OCI-M2 (cell line): ENCODE measurements around the gene SLC12A3.

Source experiments
- DNase-seq: peaks from one replicate; lab custom pipeline; 2025; ENCODE audit not compliant: unreplicated experiment; lab: John Stamatoyannopoulos, UW

Gene SLC12A3

DNA sequence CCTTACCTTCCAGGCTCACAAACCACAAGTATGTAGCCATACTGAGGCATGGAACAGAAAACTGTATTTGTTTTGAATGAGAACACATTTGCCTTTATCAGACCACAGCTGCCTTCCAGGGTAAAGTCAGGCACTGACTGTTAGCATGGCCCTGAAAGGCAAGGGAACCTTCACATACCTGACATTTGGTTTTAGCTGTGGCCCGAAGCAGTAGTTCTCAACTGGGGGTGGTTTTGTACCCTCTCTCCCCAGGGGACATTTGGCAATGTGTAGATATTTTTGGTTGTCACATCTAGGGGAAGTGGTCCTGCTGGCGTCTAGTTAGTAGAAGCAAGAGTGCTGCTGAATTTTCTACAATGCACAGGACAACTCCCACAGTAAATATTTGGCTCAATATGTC is 76.1 kb downstream of the SLC12A3 start:
- DNase-seq, result no peak

DNA sequence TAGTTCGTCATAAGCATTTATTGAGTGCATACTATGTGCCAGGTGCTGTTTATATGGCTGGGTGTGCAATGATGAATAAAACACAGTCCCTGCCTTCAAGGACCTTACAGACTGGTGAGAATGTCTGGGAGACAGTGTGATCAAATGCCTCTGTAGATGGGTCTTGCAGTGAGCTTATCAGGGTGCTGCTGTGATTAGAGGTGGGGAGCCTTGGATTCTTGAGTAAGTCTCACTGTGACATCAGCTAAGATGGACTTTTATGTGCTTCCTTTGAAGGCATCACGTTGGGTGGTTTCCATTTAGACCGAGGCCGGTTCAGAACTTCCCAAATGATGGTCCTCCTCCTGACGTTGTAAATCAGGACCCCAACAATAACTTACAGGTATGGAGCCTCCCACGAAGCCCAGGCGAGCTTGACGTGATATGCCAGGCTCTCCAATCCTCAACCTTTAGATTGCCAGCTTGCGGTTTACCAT is 76.9 kb downstream of the SLC12A3 start:
- DNase-seq, result no peak

DNA sequence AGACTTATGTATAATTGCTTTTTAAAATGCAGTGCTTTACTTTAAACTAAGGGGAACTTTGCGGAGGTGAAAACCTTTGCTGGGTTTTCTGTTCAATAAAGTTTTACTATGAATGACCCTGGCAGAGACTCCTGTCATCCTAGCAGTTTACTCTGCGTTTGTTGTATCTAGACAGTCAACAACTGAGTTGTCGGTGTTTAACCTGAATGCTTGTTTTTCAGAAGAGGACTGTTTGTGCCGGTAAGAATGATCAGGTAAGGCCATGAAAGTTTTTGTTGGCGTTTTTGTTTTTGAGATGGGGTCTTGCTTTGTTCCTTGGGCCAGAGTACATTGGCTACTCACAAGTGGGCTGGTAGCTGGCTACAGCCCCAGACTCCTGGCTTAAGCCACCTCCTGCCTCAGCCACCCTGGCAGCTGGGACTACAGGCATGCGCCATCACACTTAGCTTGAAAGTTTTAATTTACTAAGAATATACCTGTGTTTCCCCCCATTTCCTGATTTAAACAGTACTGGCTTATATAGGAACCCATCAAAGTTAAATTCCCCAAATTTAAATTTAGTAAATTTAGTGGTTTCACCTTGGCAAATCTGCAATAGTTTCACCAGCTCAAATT is 78.9 kb downstream of the SLC12A3 start:
- no peak for DNase-seq

DNA sequence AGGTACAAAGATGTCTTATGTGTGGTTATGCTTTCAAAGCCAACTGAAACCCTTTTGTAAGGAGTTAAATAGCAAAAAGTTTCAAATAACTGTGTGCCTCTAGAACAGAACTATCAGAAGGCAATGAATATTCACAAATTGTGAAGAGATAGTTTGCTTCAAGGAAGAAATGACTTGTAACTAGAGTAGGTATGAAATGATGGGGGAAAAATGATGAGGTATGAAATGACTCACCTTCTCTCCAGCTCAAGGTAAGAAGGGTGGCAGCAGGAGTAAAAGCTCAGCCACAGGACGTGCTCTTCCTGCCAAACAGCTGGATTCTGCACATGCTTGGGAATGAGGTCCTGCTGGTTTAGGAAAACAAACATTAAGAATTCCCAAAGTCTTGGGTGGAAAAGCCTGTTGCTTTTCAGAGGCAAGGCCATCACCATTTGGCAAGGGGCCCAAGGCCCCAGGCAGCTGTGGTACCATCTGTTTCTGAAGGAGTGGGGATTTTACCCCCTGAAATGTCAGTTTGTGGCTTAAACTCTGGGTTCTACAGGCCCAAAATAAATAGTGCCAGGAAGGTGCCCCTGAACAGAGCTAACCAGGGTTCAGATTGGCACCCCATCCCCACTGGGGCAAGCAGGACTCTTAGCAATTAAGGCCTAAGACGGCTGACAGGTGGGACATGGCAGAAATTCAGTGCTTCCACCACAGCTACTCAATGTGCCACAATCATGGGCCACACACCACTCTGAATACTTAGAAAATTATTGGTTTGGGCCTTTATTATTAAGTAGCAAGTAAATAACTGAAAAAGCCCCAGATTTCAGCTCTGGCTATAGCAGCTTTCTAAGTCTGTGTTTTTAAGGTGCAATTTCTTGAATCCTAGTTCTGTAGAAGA is 80.2 kb downstream of the SLC12A3 start:
- no peak for DNase-seq

DNA sequence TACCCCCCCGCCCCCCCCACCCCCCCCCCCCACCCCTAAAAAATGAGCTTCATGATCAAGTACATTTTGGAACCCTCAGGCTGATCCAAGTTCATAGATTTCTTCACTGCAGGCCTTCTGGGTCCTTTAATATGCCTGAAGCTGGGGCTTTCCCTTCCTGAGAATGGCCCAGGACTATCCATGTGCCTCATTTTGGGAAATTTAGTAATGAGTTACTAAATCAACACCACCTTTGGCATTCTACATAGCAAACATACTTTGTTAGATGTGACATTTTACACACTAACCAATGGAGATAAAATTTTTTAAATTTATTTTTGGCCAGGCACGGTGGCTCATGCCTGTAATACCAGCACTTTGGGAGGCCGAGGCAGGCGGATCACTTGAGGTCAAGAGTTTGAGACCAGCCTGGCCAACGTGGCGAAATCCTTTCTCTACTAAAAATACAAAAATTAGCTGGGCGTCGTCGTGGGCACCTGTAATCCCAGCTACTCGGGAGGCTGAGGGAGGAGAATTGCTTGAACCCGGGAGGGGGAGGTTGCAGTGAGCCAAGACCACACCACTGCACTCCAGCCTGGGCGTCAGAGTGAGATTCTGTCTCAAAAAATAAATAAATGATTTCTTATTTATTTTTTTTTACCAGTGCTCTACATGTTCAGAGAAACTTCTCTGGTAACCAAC is 81.0 kb downstream of the SLC12A3 start:
- no peak for DNase-seq

DNA sequence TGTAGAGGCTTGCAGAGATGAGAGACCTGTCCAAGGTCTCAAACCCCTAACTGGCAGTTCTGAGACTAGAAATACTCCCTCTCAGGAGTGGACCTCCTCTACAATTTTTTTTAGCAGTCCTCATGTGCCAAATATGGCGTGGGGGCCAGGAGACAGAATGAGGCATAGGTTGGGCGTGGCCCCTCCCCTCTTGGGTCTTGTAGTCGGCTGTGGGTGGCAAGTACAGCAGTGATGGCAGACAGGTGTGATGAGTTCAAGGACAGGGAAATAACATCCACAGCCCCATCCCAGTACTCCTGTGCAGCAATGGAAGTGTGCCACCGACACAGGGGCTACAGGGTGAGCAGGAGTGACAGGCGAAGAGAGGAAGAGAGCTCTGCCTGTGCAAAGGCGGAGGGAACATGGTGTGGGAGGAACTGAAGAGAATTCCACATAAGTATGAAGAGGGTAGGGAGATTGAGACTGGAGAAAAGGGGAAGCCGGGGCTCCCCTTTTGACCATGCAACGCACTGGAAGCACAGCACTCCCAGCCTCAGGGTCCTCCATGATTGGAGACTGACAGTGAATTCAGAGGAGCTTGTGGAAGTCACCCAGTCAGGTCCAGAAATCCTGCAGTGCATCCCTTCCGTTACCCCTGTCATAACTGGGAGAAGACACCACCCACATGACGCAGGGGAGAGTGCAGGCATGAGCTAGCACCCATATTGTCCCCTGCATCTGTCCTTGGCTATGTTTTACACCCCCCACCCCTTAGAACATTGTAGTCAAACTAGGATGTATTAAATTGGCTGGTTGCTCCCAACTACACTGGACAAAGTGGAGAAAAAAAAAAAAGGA is 82.0 kb downstream of the SLC12A3 start:
- DNase-seq, result no peak

DNA sequence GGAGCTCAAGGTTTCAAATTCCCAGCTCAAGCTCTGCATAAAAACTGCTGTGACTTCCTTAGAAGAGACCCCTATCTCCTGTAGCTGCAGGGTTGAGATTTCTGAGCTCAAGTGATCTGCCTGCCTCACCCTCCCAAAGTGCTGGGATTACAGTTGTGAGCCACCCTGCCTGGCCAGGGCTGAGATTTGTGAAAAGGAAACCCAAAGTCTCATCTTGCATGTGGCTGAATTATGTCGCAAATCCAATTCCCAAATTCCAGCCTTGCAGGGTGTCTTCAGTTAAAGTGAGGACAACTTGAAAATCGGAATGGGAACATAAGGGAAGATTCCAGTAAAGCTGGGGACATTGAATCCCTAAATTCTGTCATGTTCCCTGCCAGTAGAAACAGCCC is 82.6 kb downstream of the SLC12A3 start:
- no peak for DNase-seq

DNA sequence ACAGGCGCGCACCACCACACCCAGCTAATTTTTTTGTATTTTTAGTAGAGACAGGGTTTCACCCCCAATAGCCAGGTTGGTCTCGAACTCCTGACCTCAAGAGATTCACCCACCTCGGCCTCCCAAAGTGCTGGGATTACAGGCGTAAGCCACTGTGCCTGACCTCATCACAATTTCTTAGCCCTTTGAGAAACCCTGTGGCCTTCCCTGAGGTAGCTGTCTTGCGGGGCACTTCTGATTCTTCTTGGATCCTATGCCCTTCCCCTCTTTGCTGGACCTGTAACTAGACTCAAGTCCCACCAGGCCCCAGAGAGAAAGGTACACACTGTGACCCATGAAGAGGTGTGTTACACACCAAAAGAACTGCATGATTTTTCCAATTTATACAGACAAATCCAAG is 83.2 kb downstream of the SLC12A3 start:
- DNase-seq, result no peak

DNA sequence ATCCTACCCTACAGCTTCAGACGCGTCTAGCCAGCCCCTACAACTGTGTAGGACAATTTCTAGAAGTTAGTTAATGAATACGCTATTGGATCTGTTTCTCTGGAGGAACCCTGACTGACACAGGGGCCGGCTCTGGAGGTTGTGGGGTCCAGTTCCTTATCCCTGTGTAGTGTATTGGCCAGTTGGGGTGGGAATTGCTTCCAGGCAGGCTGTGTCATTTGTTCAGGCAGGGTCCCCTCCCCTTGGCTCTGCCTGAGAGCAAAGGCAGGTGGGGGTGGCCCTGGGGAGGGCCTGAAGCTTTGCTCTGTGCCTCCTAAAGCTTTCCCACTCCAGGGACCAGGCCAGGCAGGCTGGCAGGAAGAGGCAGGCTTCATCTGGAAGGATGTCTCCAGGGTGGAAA is 85.0 kb downstream of the SLC12A3 start:
- DNase-seq, result no peak

DNA sequence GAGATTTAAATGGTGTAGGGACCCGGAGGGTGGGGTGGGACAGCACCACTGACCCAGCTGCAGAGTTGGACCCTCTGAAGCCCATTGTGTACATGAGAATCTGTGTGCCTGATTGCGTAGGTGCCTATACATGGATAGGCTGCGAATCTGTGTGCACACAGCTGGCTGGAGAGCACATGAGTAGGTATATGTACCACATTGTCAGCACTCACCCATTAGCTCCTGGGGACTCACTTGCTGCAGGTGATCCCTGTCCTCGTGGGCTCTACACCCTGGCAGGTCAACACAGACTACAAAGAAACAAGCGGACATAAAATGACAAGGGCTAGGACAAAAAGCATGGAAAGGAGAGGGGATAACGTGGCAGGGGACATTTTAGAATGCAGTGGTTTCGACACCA is 85.4 kb downstream of the SLC12A3 start:
- DNase-seq, result no peak

DNA sequence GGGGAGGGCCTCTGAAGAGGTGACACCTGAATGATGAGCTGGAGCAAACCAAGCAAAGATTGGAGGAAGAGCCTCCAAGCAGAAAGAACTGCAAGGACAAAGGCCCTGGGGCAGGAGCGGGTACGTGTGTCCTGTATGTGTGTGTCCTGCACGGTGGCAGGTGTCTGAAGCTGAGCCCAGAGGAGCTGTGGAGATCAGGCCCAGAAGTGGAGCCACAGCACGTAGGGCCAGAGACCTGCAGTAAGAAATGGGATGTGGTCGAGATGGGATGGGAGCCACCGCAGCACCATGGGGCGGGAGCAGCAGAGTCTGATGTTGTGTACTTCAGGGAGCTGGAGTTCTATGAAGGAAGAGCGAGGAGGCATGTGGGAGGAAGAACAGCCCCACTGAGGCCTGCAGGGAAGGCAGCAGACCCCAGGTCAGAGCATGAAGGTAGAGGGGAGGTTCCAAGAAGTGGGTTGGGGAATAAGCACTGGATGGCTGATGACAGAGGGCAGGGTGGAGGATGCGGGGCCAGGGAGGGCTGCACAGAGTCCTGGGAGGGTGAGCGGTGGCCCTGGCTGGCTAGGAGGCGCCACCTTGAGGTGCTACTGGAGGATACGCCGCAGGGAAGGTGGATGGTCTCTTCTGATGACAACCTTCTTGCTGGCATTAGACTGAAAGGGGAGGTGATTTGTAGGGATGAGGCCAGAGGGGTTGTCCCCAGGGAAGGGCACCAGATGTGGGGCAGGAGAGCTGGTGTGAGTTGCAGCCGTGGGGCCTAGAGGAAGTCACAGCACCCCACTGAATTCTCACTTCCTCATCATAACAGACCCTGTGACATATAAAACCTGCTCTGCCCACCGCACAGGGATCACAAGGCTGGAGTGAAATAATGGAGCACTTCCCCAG is 86.1 kb downstream of the SLC12A3 start:
- DNase-seq, result no peak

DNA sequence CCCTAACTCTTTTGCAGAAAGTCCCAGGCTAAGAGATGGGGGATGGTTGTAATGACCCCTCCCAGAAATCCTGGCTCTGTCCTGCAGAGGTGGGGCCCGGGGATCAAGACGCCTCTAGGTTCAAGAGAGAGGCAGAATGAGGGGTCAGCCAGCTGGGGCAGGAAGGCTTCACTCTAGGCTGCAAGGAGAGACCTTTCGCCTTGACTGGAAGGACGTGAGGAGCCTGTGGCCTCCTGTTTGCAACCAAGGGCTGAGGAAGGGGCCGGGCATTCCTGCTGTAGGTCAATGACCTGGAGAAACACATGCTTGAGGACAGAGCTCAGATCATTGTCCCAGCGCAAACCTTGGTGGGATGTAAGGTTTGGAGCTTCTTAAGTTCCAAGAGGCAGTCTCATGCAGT is 88.0 kb downstream of the SLC12A3 start:
- DNase-seq, result no peak

DNA sequence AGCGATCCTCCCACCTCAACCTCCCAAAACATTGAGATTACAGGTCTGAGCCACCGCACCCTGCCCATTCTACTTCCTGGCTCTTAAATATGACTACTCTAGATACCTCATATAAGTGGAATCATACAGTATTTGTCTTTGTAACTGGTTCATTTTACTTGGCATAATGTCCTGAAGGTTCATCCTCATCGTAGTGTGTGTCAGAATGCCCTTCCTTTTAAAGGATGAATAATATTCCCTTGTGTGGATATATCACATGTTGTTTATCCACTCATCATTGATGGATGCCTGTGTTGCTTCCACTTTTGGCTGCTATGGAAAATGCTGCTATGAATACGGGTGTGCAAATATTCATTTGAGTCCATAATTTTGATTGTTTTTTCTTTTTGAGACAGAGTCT is 91.1 kb downstream of the SLC12A3 start:
- DNase-seq, result no peak

DNA sequence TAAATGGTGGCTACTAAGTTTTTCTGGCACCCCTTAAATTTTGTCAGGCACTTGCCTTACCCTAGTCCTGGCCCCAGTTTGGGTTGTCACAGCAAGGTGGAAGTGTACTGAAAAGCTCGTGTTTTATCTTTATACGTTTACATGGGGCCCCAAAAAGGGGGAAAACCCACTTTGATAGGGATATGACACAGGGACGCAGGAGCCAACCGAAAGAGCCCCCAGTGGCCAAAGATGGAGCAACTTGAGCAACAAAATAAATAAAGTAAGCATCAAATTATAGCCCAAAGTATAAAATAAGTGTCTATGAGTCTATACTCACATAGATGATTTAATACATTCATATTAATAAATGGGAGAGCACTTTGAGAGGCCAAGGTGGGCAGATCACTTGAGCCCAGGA is 91.7 kb downstream of the SLC12A3 start:
- no peak for DNase-seq

DNA sequence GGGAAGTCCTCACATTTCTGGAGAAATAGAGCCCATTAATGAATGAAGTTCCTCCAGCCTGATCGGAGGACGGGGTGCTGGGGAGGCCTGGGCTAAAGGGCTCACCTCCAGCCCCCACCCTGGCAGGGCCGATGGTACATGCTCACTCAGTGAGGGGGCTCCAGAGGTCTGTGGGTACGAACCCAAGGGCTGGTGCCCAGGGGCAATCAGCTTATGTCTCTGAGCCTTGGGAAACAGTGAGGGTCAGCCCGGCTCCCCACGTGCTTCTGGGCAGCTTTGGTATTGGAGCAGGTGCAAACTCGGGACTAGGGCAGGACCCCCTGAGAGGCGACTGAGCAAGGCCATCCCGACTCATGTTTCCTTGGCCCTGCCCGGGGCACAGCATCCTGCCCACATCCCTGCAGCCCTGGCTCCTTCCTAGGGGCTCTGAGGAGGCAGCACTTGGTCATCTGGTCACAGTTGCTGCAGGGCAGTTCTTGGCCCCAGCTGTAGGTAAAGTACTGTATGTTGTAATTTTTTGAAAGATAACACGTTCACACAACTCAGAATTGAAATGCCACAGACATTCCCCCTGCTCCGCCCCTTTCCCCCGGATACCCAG is 95.8 kb downstream of the SLC12A3 start:
- DNase-seq, result no peak

DNA sequence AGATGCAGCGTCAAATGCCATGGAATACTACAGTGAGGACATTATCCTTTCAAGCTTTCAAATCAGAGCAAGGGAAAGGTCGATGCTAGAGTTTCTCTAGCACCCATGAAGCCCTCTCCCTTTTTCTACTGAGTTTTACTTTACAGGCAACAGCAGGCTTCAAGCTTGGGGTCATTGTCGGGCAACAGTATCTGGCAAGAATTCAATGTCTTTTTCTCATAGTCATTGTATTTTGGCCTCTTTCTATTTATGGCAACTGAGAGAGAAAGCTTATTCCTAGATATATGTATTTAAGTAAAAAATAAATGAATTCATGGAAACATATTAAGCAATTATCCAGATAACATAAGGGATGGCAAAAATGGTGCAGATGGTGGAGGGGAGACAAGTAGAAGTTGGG is 96.4 kb downstream of the SLC12A3 start:
- no peak for DNase-seq

DNA sequence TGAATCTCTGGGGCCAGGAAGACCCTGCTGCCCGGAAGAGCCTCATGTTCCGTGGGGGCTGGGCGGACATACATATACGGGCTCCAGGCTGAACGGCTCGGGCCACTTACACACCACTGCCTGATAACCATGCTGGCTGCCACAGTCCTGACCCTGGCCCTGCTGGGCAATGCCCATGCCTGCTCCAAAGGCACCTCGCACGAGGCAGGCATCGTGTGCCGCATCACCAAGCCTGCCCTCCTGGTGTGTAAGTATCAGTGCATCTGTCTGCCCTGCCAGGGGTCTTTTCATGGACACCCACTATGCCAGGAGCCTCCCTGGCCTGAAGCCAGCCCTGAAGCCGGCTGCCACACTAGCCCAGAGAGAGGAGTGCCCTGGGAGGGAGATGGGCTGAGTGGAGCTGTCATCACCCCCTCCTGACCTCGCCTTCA is 96.9 kb downstream of the SLC12A3 start, which contains the start of gene CETP:
TSS of gene CETP (plus strand) at position 100 of the 431 bp plus-strand sequence. CDS start at position 130, 30 bp downstream.
- no peak for DNase-seq

DNA sequence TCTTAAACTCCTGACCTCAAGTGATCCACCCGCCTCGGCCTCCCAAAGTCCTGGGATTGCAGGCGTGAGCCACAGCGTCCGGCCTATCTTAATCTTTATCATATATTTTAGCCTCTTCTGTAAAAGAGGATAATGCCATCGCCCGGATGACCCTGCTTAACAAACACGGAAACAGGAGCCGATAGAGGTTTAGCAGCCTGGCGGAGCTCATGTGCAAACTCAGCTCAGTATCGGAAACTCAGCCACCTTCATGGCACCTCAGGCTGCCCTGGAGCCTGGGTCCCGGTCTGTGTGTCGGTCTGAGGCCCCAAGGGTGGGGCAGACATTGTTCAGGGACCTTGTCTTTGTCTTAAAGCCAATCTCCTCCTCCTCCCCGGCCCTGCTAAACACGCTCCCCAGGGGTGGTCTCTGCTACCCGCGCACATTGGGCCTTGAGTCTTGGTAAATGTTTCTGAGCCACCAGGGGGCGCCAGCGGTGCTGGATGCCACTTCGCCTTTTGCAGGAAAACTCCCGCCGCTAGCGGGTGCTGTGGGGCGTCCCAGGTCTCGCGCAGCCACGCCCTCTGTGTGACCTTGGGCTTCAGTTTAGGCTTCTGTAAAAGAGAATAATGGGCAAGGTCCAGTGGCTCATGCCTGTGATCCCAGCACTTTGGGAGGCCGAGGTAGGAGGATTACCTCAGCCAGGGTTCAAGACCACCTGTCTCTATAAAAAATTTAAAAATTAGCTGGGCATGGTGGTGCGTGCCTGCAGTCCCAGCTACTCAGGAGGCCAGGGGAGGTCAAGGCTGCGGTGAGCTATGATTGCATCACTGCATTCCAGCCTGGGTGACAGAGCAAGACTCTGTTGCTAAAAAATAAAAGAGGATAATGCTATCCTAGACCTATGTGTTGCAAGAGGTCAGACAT is 99.5 kb downstream of the SLC12A3 start:
- peak; percentile 43 for DNase-seq
